Panc1 (cell line): Measurements from ENCODE around the gene STARD13. TPM values are rescaled to one million over a fixed set of nuclear protein-coding genes. Genes with fewer than 3 reads are reported as not detected.

Experiments
- ATAC-seq: fragments of 200-7000 bp; cut with Tn5 transposase; 2 replicates; pipeline ENCODE4 v1.9.1; 2020; ENCODE audit warnings: mild to moderate bottlenecking, moderate library complexity
- BruUV-seq: library from RNA; stranded (reverse); fragments of 400-500 nt; replicated peaks from 2 replicates; lab custom pipeline; 2021; lab: Mats Ljungman, UMichigan
- CTCF ChIA-PET: fragments of 300-600 bp; sonication (Branson Sonifier 250); formaldehyde crosslinking; loops from one replicate; lab custom pipeline; 2022; ENCODE audit warnings: antibody characterized with exemption; lab: Charles Lee
- POLR2A ChIA-PET: fragments of 300-600 bp; sonication (Branson Sonifier 250); formaldehyde crosslinking; loops from one replicate; lab custom pipeline; 2022; ENCODE audit warnings: antibody characterized with exemption; lab: Charles Lee
- DNase-seq: peaks from one replicate; pipeline ENCODE4 v3.0.0-alpha.2; 2010; ENCODE audit warnings: low read depth, low spot score
- H3K27ac ChIP-seq: 2 replicates; pipeline ENCODE4 v1.5.1; 2011; ENCODE audit warnings: mild to moderate bottlenecking, low read length, inconsistent platforms
- H3K27me3 ChIP-seq: fragments of 200-500 bp; sonication (Bioruptor generic); 2 replicates; pipeline ENCODE4 v1.6.0; 2014; ENCODE audit warnings: low read length, inconsistent platforms; ENCODE audit not compliant: control insufficient read depth, insufficient read depth
- H3K36me3 ChIP-seq: fragments of 200-500 bp; sonication (Bioruptor generic); 2 replicates; pipeline ENCODE4 v1.5.1; 2014; ENCODE audit warnings: inconsistent platforms, mild to moderate bottlenecking, low read length, moderate library complexity; ENCODE audit not compliant: control insufficient read depth, insufficient read depth
- H3K4me1 ChIP-seq: 2 replicates; pipeline ENCODE4 v1.5.1; 2011; ENCODE audit warnings: inconsistent platforms, mild to moderate bottlenecking, low read length, moderate library complexity; ENCODE audit not compliant: control insufficient read depth, insufficient read depth
- H3K4me3 ChIP-seq, 2 experiments: 2 replicates each; pipeline ENCODE4 v1.5.1; 2011 to 2012; ENCODE audit warnings: low read depth in 2 of 2, low read length in 2 of 2, mild to moderate bottlenecking in 2 of 2, inconsistent platforms in 1 of 2, moderate library complexity in 1 of 2
- H3K9me3 ChIP-seq: fragments of 200-500 bp; sonication (Bioruptor generic); 2 replicates; pipeline ENCODE4 v1.5.1; 2014; ENCODE audit warnings: low read depth, mild to moderate bottlenecking, inconsistent platforms, low read length, moderate library complexity; ENCODE audit not compliant: control insufficient read depth, insufficient read depth
- POLR2AphosphoS5 ChIP-seq: IDR thresholded peaks from 2 replicates; pipeline ENCODE4 v1.6.1; 2012; ENCODE audit warnings: mild to moderate bottlenecking, low read depth, low read length, moderate library complexity
- SIN3A ChIP-seq: IDR thresholded peaks from 2 replicates; pipeline ENCODE4 v1.6.1; 2012; ENCODE audit warnings: low read depth, mild to moderate bottlenecking, low read length, moderate library complexity, borderline replicate concordance; ENCODE audit not compliant: insufficient read depth
- TCF7L2 ChIP-seq: IDR thresholded peaks from 2 replicates; pipeline ENCODE4 v1.6.1; 2011; ENCODE audit warnings: mild to moderate bottlenecking, low read depth, low read length, inconsistent platforms
- in situ Hi-C: cut with HindIII; loops from 2 replicates; pipeline ENCODE4 v1.10.0; 2016; ENCODE audit warnings: low sequenced_read_pairs, low pct_unique_long_range_greater_than_20kb
- intact Hi-C: fragments of 100-400 bp; cut with micrococcal nuclease; formaldehyde crosslinking; loops from one replicate; pipeline ENCODE4 v1.10.0; 2022; ENCODE audit not compliant: unreplicated experiment
- total RNA-seq: library from RNA; stranded (reverse); gene quantifications from one replicate; pipeline ENCODE4 v1.2.1, GENCODE V29; 2021; ENCODE audit not compliant: unreplicated experiment
- TF ChIP-seq, protein P1 (sequence below): fragments of 450-650 bp; IDR thresholded peaks from 2 replicates; pipeline ENCODE4 v1.5.1; 2017; ENCODE audit warnings: mild to moderate bottlenecking
- TF ChIP-seq, protein P2 (sequence below), 2 experiments: IDR thresholded peaks; 2 replicates each; pipeline ENCODE4 v1.6.1; 2011 to 2012; ENCODE audit warnings: low read depth in 2 of 2, control low read depth in 1 of 2, low read length in 1 of 2, mild to moderate bottlenecking in 1 of 2, moderate library complexity in 1 of 2; ENCODE audit not compliant: insufficient read depth in 1 of 2

Gene STARD13
- total RNA-seq, 1 experiment from 2014 or later, result 6.5 TPM

- ATAC-seq (no peak), DNase-seq (no peak)
- TF ChIP-seq, protein P1, sequence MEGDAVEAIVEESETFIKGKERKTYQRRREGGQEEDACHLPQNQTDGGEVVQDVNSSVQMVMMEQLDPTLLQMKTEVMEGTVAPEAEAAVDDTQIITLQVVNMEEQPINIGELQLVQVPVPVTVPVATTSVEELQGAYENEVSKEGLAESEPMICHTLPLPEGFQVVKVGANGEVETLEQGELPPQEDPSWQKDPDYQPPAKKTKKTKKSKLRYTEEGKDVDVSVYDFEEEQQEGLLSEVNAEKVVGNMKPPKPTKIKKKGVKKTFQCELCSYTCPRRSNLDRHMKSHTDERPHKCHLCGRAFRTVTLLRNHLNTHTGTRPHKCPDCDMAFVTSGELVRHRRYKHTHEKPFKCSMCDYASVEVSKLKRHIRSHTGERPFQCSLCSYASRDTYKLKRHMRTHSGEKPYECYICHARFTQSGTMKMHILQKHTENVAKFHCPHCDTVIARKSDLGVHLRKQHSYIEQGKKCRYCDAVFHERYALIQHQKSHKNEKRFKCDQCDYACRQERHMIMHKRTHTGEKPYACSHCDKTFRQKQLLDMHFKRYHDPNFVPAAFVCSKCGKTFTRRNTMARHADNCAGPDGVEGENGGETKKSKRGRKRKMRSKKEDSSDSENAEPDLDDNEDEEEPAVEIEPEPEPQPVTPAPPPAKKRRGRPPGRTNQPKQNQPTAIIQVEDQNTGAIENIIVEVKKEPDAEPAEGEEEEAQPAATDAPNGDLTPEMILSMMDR, result no peak
- TF ChIP-seq SIN3A, result no peak
- no peak for TF ChIP-seq POLR2AphosphoS5
- TF ChIP-seq TCF7L2, result no peak
- TF ChIP-seq, protein P2, sequence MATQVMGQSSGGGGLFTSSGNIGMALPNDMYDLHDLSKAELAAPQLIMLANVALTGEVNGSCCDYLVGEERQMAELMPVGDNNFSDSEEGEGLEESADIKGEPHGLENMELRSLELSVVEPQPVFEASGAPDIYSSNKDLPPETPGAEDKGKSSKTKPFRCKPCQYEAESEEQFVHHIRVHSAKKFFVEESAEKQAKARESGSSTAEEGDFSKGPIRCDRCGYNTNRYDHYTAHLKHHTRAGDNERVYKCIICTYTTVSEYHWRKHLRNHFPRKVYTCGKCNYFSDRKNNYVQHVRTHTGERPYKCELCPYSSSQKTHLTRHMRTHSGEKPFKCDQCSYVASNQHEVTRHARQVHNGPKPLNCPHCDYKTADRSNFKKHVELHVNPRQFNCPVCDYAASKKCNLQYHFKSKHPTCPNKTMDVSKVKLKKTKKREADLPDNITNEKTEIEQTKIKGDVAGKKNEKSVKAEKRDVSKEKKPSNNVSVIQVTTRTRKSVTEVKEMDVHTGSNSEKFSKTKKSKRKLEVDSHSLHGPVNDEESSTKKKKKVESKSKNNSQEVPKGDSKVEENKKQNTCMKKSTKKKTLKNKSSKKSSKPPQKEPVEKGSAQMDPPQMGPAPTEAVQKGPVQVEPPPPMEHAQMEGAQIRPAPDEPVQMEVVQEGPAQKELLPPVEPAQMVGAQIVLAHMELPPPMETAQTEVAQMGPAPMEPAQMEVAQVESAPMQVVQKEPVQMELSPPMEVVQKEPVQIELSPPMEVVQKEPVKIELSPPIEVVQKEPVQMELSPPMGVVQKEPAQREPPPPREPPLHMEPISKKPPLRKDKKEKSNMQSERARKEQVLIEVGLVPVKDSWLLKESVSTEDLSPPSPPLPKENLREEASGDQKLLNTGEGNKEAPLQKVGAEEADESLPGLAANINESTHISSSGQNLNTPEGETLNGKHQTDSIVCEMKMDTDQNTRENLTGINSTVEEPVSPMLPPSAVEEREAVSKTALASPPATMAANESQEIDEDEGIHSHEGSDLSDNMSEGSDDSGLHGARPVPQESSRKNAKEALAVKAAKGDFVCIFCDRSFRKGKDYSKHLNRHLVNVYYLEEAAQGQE (IDR thresholded peaks at IDR 0.05; ENCODE audit: insufficient read depth in 1 of 2, low read depth in 2 of 2, low read length in 1 of 2), result no peak
- POLR2A ChIA-PET, result no interaction called here
- Histone ChIP-seq H3K4me1 (no peaks in the 10 kb centered on the region), H3K36me3 (no peaks in the 10 kb centered on the region), H3K4me3 (no peak overlapping the region), H3K9me3 (no peaks in the 10 kb centered on the region), H3K27me3 (no peaks in the 10 kb centered on the region), H3K27ac (no peak overlapping the region)
- intact Hi-C loops (no loop called here), in situ Hi-C loops (no loop called here)
- no TSS peak for BruUV-seq
- CTCF ChIA-PET, result no interaction called here
Observed at GRCh38 chr13:33218020-33218419, 67.5 kb downstream of the STARD13 start.

GRCh38 chr13:33217256-33217655, 68.3 kb downstream of the STARD13 start:
- ATAC-seq (no peak), DNase-seq (no peak)
- in situ Hi-C loops, result no loop called here
- no peak overlapping the region for H3K4me3 ChIP-seq
- H3K9me3 ChIP-seq, result no peaks in the 10 kb centered on the region
- no peaks in the 10 kb centered on the region for H3K27me3 ChIP-seq
- no peak for TF ChIP-seq SIN3A
- TF ChIP-seq TCF7L2, result no peak
- TF ChIP-seq, protein P1, result no peak
- TF ChIP-seq, protein P2 (IDR thresholded peaks at IDR 0.05; ENCODE audit: insufficient read depth in 1 of 2, low read depth in 2 of 2, low read length in 1 of 2), result no peak
- no peak for TF ChIP-seq POLR2AphosphoS5
- CTCF ChIA-PET, result no interaction called here
- BruUV-seq, result no TSS peak
- H3K27ac ChIP-seq, result no peak overlapping the region
- H3K4me1 ChIP-seq, result no peaks in the 10 kb centered on the region
- H3K36me3 ChIP-seq, result no peaks in the 10 kb centered on the region
- intact Hi-C loops, result no loop called here
- POLR2A ChIA-PET, result no interaction called here
